Stimulated activated CD8-positive, alpha-beta memory T cell treated with anti-CD3 and anti-CD28 coated beads, Interleukin-12 subunit alpha, Interleukin-12 subunit beta, amount 100 ng/mL, for 1 hour (primary cell): ENCODE data around the gene FBN2.

Experiments
- DNase-seq: peaks from one replicate; pipeline ENCODE4 v3.0.0-alpha.2; 2020; ENCODE audit warnings: low read depth

Gene FBN2

DNA sequence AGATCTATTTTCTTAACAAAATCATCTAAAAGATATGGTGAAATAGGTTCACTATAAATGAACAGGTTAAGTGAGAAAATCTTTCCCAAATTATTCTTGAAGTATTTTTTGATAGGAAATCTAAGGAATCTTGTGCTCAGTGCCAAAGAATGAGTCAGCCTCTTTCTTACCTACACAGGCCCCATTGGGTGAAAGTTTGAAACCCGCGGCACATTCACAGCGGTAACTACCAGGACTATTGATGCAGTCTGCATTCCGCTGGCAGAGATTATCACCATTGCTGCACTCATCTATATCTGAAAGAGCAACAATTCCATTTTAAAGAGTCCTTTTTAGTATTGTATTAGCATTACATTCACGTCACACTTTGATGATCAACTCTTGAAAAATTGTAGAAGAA, 232.7 kb downstream of the FBN2 start:
- no peak for DNase-seq

DNA sequence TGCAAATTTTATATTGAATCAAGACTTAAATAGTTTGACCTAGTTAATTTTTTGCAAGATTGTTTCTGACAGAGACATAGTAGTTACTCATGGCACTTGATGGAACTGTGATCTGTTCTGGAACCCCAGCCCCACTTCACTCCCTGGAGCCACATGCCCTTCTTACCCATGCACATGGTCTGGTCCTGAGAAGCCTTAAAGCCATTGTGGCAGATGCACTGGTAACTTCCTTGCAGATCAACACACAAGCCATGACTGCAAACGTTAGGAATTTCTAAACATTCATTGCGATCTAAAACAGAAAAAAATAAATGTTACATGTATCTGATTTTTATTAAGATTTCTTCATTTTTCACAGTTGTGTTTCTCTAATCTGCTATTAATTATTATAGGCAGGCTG, 233.3 kb downstream of the FBN2 start:
- DNase-seq, result no peak

GRCh38 chr5:128304088-128304487, 234.0 kb downstream of the FBN2 start:
- DNase-seq, result no peak

DNA sequence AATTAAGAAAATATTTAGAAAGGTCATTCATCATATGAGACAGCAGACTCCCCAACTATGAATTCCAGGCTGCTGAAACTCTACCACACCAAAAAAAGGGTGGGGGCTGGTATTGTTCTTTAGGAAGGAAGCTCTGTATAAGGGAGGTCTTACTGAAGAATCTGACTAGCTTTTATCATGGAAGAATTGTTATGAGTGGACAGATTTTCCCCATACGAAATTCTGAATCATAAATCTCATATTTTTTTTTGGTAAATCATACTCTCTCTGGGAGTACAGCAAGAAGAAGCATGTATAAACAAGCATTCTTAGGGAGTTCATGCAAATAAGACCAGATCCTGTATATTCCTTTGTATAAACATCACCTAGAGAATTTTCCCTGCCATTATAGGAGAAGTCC, 234.5 kb downstream of the FBN2 start:
- DNase-seq, result no peak

DNA sequence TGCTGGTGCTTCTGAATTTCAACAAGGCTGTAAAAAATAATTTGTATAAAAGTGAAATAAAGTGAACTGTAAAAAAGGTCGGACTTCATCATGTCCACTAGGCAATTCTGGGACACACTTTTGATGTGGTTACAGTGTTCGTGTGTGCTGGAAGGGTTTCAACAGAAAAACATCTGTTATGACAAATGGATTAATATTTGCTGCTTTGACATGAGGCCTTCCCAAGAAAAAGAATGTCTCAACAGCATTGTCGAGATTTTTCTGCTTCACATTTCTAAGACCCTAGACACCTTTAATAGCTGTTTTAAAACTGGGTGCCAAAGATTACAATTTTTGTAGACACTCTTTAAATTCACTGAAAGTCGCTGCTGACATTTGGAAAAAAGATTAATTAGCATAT, 237.9 kb downstream of the FBN2 start:
- no peak for DNase-seq

DNA sequence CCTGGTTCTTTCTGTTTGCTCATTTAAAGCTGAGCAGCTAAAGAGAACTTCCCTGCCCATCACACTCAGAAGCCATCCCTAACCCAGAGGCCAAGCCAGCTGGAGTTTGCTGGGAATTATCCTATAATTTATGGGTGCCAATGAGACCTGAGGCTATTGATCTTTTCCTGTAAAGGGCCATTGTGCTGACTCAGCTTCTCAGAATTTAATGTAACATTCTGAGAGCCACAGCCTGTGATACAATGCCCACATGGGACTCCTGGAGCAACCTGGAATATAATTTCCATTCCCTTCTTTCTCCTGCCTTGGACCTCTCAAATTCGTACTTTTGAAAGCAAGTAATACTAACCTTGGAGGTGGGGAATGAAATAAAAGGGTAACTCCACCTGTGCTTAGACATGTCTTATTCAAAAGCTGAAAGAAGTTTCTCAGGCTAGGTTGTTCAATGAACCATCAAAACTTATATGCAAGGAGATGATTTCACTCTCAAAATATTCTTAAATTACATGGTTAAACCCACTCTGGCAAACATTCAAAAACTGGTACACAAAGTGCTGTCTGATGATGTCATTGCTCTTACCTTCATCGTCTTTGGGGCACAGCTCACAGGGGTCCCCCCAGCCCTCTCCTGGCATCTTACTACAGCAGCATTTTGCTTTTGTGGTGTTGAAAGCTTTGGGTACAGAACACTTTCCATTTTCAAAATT, 247.7 kb downstream of the FBN2 start:
- DNase-seq, result no peak

DNA sequence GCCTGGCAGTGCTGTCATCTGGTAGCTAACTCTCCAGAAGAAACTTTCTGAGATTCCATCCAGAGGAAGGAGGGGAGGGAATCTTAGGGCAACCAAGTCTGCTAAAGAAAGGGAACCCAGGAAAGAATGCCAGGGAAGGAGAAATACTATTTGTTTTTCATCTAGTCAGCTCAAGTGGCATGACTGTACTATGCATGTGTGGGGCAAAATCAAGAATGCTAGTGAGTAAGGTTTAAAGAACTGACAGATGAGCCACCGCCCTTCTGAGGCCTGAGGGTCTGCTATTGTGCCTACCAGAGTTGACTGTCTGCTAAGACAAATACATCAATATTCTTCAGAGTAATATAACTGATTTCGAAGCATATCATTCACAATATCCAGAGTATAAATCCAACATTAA, 250.3 kb downstream of the FBN2 start:
- DNase-seq, result no peak

GRCh38 chr5:128284236-128284635, 253.8 kb downstream of the FBN2 start:
- DNase-seq, result no peak

- no peak for DNase-seq
These were observed 258.7 kb downstream of the FBN2 start for GRCh38 chr5:128279345-128279744.

GRCh38 chr5:128276537-128277216, 261.4 kb downstream of the FBN2 start:
- no peak for DNase-seq

- no peak for DNase-seq
These were observed 263.6 kb downstream of the FBN2 start for GRCh38 chr5:128274441-128274840.

- no peak for DNase-seq
These were observed 264.3 kb downstream of the FBN2 start for GRCh38 chr5:128273736-128274135.

DNA sequence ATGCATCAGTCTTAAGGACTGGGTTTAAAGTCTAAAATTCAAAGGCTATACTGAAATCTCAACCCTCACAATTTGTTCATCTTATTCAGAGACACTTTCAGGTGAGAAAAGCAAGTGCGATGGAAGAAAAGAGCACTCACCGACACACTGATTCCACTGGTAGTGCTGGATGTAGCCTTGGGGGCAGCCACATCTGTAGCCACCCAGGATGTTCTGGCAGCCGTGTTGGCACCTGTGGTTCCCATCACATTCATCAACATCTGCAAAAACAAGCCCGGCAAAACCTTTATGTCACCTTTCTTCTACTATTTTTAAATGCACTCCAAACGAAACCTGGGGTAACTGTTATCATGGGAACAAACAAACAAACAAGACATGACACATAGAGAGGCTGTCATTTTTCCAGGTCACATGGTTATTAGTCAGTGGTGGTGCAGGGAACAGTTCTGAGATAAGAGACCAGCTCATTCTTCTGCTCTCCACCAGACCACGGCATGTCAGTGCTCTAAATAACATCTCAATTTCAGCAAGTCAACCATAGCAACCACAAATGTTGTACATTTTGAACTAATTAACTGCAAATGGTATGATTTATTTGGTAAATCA, 266.1 kb downstream of the FBN2 start:
- DNase-seq, result no peak

GRCh38 chr5:128271071-128271470, 267.0 kb downstream of the FBN2 start:
- no peak for DNase-seq

DNA sequence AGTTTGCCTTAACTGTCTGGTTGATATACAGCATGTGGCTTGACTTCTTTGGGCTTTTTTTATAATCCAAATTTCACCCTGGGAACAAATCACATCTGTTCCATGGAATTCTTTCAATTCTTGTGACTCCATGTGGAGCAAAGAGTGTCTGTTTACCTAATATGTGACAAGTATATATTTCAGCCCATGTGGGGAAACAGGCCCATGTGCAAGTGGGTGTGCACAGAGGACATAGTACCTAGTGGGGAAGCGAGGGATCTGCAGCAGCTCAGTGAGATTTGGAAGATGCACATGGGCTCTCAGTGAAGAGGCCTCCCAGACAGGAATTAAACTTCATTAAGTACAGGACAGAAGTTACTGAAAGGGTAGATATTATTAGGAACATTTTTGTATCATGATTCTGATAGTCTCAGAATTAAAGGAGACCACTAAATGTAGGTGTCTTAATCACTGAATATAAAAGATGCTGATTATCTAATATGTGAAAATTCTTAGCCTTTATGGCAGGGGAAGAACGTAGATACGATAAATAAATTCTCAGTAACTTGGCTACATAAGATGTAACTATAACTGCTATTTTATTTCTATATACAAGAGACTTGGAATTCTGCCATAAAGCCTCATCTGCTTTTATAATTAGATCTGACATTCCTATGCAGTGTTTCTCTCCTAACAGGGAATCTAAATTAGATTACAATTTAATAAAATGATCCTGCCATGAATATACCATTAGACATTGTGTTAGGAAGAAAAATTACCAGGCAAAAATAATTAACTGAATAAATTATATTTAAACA, 273.3 kb downstream of the FBN2 start:
- no peak for DNase-seq

DNA sequence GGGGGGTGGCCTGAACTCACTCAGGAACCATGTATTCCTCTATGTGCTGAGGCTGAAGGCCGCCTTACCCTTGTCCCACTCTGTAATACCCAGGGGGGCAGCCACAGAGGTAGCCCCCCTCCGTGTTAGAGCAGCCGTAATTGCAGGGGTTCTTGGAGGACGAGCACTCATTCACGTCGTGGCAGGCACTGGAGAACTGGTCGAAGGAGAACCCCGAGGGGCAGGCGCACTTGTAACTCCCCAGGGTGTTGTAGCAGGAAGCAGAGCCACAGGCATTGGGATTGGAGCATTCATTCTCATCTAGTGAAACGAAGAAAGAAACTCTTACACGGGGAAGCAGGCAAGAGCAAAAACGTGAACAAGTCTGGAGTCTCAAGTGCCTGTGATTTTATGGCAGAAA, 274.7 kb downstream of the FBN2 start:
- DNase-seq, result no peak

- no peak for DNase-seq
These were observed 275.1 kb downstream of the FBN2 start for GRCh38 chr5:128262911-128263310.

DNA sequence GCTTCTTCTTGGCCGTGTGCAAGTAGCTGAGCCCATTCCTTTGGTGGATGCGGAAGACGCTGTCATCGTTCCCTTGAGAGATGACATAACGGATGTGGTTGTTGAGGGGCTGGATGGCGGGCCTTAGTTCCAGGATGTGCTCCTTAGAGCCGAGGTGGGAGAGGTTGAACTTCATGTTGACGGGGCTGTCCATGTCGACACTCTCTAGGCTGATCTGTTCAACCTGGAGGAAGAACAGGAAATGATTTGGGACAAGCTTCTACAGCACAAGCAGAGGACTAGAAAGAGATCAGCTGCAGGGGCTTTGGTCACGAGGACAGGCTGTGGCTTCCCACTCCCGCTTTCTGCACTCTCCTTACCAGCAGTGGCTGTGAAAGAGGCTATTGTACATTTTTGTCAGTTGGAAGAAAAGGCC, 278.4 kb downstream of the FBN2 start:
- no peak for DNase-seq

- no peak for DNase-seq
These were observed 279.7 kb downstream of the FBN2 start for GRCh38 chr5:128258372-128258771.

DNA sequence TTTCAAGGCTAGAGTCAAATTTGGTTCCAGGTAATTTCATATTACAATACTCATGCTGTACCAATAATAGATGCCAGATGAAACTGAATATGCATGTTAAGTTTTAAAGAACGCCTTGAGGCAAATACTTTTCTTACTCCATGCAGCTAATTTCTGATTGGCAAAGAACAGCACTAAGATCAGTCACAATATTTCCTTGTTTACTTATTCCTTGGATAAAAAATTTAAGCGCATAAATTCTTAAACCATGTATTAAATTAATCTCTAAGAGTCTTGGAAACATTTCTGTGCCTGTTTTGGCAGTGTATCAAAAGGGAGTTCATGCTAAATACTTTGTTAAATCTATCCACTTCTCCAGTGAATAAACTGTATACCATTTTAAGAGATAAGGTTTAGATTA, 281.0 kb downstream of the FBN2 start:
- no peak for DNase-seq

- no peak for DNase-seq
These were observed 283.3 kb downstream of the FBN2 start for GRCh38 chr5:128254789-128255188.

DNA sequence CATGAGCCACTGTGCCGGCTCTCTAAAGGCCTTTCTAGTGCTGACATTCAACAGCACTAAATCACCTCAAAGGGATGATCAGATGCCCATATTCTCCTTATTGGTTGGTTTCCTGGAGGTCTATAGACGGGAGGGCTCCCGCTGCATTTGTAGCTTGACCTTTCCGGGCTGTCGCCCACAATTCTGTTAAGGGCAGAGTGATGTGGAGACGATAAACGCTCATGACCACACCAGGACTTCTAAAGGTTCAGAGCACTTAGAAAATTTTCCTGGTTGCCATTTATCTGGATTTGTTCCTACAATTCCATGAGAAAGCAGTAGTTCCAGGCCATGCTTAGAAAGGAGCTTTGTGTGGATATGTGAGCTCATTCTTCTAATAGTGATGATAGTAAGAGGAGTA, 284.2 kb downstream of the FBN2 start:
- DNase-seq, result no peak

DNA sequence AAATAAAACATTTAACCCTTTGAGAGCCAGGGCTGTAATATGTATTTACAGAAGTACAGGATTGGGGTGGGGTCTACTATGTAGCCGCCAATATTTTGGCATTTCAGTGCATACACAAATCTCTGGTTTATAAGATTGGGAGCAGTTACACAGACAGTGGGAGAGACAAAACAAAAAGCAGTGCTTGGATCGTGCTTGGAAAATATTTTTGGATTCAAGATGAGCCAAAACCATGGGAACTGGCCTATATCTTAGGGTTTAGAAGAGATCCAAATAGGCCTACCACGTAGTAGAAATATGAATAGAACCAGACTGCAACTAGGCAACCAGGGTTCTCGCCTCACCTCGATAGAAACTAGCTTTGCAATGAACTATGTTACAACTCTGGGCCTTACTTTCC, 284.9 kb downstream of the FBN2 start:
- no peak for DNase-seq
